GM19328 (cell line): ENCODE data around the gene MAML2.
"Not testable (repeated sequence)": the region's sequence is repeated elsewhere in the genome, so short reads cannot be mapped to it uniquely, and the experiment has no call there.

Experiments
- ATAC-seq: cut with Tn5 transposase; IDR thresholded peaks from one replicate; pipeline ENCODE4 v1.9.1; 2021; ENCODE audit warnings: mild to moderate bottlenecking, moderate library complexity; ENCODE audit not compliant: unreplicated experiment

Gene MAML2

DNA sequence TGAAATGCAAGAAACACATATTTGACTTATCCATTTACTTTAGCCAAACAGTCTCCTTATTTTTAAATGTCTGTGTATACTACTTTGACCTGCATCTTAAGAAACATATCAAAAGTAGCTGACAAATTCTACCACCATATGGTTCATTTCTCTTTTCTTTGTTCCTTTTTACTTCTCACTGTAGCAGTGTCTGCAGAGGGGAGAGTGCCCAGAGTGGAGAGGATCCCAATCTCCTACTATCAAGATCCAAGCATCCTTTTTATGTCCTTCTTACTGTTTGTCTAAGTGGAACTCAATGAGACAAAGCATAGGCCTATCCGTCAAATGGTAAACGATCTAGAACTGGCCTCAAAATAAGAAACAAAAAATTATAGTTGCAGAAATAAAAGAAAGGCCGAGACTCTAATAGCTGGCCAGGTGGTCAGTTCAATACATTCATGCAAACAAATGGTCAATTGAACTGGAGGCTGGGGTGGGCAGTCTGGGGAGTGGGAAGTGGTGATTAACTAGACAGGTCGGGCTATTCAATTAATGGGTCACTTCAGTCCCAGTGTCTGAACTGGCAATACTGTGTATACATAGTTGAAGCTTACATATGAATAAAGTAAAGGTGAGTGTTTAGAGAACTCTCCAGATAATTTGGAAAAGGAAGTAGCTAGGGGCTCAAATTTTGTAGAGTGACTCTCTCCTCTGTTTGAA, 149.1 kb downstream of the MAML2 start:
- no peak for ATAC-seq

DNA sequence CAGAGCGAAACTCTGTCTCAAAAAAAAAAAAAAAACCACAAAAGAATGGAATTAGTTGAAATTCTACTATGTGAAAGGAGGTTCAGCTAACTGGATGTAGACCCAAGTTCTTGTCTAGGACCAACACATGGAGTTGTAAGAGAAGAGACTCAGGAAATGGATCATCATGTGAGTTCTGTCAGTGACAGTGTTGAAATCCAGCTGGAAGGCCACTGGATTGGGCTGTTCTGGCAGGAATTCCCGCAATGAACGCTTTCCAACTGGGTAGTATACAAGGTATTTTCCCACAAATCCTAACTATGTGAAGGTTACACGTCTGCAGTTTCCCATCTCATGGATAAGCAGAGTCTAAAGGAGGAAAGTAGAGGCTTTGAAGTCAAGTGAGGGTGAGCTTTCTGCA, 151.2 kb downstream of the MAML2 start:
- no peak for ATAC-seq

DNA sequence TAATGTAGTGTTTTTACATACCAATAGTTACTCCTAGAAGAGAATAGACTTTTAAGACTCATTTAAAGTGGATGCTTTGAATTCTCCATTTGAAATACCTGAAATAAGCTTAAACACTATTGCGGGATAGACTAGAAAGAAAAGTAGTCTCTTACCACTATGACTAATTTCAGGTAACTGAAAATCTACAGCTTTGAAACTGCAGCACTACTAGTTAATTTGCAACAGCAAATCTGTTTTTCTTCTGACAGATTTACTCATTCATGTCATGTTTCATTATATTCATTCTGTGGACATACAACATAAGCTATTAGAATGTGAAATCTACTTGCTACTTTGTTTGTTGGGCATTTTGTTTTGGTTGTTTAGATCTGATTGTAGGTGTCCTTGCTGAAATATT, 153.6 kb downstream of the MAML2 start:
- no peak for ATAC-seq

DNA sequence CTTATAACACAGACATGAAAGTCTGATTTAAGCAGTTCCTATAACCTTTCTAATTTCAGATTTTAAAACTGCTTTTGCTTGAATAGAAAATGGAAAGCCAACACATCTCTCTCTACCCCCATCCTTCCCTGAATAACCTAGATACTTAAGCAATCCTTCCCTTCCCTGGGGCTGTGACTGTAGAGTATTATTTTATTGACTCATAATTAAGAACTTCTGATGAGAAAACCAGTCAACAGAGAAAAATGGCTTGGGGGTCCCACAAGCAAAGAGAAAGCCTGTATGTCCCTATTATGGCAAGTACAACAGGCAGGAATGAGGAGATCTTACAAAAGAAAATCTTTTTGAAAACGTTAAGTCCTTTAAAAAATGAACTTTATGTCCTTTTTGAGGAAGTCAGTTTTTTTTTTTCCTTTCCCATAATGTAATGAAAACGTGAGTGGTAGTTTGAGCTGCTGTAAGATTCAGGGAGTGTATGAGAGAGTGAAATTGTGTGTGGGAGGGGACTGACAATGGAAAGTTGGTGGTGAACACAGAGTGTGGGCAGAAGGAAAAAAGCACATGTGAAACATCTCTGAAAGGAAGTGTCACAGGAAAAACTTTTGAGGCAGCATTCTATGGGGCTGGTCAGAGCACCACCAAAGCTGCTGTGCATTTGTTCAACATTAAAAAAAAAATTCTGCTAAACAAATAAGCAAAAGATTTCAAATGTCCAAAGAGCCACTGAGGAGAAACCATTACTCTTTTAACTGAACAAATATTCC, 154.6 kb downstream of the MAML2 start:
- peak; percentile 50 for ATAC-seq

DNA sequence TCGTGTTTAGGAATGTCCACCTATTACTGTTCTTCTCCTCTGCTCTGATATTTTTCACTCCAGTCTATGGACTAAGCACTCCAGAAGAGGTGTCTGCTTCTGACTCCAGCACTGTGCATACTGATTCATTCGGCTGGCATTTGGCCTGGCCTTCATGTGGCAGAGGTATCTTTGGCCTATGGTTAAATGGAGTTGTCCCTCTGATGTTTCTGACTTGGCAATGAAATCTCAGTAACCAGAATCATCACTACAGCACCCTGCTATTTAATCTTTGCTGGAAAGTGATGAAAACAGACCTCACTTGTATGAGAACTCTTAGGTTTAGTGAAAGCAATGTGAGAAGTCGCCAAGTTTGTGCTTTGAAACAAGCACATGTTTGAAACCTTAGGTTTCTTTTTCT, 155.2 kb downstream of the MAML2 start:
- no peak for ATAC-seq

DNA sequence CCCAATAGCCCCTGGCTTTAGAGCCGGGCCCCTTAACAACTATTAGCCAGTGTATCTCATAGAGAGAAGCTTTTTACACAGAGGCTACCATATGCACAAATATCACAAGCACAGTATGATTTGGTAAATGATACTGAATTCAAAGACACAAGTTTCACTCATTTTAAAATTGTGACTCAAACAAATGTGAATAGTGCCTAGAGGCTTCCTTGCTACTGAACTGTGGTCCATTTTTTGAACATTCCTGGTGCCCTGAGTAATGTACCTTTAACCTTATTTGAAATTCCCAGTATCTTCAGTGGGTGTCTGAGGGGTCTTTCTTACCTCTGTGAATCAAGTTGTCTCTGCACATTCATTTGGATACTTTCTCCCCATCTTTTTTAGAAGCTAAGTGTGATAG, 156.2 kb downstream of the MAML2 start:
- no peak for ATAC-seq

DNA sequence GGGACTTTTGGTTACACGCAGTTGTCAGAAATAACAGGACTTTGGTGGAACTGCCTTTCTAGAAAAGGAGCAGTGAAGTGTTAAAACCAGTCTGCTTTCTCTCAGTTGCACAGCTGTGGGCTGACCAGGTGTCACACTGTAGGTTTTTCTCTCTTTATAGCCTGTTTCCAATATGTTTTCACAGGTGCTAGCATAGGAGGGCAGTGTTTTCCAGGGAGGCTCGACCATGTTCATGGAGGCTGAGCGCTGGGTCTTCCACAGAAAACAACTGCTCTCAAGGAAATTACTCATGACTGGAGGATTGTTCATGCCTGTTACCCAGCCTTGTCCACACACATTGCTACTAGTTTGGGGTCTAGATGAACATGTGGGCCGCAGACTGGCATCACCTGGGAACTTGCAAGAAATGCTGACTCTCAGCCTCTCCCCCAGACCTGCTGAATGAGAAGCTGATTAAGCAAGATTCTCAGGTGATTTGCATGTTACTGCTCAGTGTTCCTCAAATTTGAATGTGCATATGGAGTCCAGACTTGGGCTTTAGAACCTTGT, 157.7 kb downstream of the MAML2 start:
- peak; percentile 61 for ATAC-seq

DNA sequence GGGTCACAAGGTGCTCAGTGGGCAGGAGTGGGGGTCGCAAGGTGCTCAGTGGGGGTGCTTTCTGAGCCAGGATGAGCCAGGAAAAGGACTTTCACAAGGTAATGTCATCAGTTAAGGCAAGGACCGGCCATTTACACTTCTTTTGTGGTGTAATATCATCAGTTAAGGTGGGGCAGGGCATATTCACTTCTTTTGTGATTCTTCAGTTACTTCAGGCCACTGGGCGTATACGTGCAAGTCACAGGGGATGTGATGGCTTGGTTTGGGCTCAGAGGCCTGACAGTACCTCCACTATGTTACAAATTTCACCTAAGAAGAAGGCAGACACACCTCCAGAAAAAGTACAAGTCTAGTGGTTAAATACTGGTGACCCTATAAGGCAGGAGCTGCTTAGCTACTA, 162.1 kb downstream of the MAML2 start:
- ATAC-seq = not testable (repeated sequence)

DNA sequence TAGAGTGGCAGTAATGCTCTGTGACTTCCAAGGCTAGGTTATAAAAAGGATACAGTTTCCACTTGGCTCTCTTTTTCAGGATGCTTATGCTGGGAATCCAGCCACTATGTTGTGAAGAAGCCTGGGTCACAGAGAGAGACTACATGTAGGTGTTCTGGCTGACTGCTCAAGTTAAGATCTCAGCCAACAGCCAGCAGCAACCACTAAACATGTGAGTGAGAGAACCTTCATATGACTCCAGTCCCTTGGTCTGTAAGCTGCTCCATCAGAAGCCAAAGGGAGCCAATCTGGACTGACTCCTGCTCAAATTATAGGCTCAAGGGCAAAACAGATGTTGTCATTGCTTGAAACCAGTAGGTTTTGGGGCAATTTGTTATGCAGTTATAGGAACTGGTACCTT, 162.7 kb downstream of the MAML2 start:
- no peak for ATAC-seq

DNA sequence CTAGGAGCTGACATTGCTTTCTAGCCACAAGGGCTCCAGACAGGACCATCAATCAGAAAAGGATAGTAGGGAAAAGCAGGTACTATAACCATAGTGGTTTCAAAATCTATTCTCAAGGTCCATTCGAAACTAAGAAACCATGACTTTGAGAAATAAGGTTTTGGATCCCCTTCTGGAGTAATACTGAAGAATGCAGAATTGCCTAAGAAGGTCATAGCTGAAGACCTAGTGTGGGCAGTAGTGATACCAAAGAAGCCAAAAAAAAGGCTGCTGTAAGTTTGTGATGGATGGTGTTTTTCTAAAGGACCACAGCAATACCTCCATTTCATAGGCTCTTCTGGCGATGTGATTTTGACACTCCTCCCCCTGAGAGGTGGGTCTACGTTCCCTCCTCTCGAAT, 163.1 kb downstream of the MAML2 start:
- ATAC-seq = no peak

DNA sequence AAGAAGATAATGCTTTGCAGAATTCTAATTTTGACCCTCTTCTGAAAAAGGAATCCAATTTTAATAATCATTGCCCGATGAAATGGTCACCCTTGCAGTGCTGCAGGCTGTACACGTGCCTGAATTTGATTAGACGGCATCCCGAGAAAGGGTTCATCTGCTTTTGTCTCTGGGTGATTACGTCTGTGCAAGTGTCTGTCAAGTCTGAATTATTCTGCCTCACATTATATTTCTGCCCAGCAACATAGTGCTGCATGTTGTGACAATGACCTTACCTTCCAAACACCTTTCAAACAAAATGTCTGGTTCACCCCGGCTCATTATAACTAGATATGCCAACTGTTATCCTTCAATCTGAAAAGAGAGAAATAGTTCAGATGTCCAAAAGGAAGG, 164.1 kb downstream of the MAML2 start:
- no peak for ATAC-seq

DNA sequence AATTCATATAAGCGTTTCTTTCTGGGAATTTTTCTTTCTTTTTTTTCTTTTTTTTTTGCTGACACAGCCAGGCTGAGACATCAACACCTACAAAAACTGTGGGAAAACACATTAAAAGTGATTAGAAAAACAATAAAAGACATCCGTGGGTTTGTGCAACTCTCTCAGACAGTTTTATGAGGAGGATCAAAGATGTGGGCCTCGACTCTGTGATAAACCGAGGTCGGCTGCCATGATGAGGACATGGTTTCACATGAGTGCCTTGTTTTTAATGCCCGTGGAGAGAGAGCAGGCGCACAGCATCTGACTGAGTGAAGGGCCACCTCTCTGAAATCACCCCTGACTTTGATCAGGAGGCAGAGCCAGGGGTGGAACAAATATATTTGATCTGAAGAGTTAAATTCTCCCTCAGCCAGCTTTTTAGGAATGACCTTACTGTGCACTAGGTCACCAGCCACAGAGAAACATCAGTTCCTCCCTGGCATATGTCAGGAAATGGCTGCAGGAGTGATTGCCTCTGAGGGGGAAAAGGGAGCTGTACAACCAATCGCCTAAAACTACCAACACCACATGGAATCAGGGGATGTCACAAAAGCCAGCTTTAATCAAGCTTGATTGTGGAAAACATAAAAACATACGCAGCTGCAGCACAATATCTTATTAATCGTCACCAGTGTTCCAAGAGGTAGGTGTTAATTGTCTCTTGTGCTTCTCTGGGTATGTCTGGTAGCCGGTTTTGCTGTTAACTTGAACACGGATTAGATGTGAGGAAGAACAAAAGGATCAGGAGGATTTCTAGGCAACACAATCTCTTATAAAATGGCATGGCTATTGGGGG, 164.7 kb downstream of the MAML2 start:
- ATAC-seq = no peak

DNA sequence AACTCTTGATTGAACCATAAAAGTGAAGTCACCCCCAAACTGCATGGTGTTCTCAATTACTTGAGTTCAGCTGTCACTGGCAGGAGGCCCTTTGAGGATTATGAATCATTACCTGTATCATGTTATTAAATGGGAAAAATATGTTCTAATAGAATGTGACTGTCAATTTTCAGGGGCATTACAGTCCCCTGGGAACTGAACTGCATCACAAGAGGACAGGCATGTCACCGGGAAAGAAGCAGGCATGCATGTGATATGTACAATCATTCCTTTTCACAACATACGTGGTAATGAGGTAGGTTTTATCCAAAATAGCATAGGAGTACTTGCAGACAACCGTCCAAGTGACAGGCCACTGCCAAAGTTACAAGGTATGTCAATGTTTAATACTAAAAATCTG, 165.8 kb downstream of the MAML2 start:
- ATAC-seq = no peak

DNA sequence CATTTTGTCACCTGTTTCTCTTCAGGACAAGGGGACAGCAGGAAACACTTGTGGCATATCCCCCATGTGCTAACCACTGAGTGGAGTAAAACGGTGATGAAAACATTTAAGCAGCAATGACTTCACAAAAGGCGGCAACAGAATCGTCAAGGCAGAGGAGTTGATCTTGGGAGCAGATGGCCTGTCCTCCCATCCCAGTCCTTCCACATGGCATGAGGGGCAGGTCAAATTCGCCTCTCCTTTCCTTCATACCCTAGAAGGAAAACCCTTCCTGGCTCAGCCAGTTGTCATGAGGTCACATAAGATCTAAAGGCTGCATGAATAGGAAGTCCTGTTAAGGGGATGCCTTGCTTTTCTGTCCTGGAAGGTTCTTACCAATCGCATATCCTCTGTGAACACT, 169.1 kb downstream of the MAML2 start:
- ATAC-seq = no peak

DNA sequence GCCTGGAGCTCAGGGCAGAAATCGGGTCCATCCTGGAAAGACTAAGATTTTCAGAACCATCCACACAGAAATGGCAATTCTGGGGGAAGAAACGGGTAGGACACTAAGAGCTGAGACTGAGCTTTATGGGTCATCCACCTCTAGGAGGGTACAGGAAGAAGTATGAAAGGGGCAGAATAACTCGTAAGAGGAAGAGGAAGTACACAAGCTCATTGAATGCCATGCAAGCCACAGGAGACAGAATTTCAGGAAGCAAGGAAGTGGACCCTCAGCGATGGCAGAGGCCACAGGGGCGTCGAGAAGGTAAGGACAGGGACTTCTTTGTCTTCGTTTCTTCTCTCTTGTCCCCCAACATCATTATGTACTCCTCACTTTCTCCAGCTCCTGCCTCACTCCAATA, 169.6 kb downstream of the MAML2 start:
- no peak for ATAC-seq

DNA sequence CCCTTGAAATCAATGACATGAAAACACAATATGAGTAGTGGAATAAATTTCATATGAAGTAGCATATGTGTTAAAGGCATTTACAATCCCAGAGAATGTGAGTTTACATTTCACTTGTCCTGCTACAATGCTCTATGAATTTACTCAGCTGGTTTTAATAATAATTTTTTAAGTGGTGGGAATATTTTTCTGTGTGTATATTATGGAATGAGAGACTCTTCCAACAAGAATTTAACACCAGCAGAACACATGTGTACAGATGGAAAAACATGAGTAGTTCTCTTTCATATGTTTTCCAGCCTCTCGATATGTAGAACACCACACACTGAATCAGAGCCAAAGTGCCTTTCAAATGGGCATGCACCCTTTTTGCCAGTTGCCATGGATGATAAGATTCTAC, 170.4 kb downstream of the MAML2 start:
- ATAC-seq = no peak

DNA sequence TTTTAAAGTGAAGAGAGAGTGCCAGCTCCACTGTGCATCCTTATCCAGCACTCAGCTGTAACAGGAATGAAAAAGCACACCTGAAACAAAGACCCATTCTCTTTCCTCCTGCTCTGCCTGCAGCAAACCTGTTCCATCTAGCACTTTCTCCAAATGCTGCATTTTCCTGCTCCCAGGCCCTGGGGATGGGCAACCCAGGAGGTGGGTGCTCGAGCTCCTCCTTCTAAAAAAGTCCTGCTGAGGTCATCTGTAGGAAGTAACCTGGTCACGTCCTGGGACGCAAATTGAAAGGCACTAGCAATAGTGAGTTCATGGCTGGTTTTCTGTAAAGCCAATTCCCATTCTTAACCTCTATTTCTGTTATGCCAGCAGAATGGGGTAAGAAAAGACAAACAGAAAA, 173.7 kb downstream of the MAML2 start:
- no peak for ATAC-seq

DNA sequence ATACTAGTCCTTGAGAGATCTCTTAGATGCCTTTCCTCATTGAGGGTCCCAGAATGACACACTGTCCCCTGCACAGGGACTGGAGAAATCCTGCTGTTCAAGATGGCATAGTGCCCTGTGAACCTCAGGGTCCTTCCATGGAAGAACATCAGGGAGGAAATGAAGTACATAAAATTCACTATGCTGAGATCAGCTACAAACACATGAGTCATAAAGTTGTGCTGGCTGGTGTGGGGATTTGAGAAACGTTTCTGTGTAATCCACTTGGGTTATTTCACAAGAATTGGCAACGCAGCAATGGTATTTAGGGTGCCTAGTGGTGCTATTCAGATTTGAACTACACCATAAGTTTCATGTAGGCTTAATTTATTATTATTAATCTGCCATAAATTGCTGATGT, 174.4 kb downstream of the MAML2 start:
- no peak for ATAC-seq

DNA sequence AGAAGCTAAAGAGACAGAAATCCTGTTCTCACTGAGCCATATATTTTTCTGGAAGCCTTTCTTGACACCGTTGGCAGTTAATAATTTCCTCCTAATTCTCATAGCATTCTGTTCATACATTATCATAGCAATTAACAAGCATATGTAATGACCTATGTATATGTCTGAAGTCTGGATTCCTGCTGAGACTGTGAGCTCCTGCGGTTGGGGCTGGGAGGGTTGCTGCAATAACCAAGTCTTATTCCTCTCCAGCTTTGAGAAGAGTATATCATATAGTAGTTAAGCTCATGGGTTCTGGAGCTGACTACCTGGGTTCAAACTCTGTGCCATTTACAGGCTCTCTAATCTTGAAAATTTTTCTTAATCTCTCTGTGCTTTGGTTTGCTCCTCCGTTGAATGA, 175.2 kb downstream of the MAML2 start:
- ATAC-seq = no peak

DNA sequence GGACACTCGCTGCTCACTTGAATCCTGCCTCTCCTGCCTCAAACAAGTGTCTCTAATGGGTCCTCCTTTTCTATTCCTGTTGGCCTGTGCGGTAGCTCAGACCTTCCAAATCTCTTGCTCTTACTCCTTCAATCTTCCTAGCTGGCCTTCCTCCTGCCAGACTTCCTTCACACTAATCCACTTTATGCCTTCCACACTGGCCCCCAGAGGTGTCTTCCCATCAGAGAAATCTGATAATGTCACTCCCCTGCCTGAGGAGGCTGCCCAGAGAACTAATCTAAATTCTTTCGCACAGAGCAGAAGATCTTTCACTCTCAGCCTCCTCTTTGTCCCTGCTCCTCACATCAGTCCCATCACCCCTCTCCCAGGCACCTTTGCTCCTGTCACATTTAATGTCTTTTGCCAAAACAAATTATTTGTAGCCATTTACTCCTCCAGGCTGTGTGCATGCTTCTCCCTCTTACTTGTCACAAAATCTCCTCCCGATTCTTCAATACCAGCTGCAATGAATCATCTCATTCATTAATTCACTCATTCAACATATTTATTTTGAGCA, 175.7 kb downstream of the MAML2 start:
- ATAC-seq = no peak

DNA sequence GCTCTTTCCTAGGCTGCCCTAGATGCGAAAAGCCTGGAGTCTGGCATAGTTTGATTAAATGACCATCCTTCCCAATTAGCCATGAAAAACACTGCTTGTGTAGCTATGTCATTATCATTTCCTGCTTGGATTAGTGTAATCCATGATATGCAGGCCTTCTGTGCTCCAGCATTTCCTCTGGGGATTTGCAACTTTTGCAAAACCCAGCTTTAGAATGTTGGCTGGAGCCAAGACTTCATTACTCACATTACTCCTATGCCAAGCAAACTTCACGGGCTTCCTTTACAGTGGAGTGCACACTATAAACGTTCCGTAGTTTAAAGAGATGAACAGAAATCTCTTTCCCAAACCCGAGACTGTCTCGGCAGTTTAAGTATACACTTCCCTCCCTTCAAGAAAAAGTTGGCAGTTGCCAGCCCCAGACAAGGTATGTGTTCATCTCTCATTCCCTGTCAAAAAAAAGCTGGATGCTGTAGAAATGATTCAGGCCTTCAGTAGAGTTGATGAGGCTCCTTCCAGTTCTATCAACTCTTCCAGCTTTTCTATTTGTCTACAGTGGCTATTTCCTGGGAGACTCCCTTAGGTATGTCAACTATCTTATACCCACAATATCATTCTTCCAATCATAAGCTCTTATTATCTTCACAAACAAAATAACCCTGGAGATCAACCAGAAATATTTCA, 180.0 kb downstream of the MAML2 start:
- no peak for ATAC-seq
